Stimulated activated CD8-positive, alpha-beta memory T cell treated with anti-CD3 and anti-CD28 coated beads, Interleukin-7, amount 100 ng/mL, for 24 hours (primary cell): ENCODE data around the gene ZSWIM8.

ENCODE experiments used
- DNase-seq: peaks from one replicate; pipeline ENCODE4 v3.0.0-alpha.2; 2020; ENCODE audit warnings: low read depth

ZSWIM8 gene

GRCh38 chr10:73841061-73841421 is 55.6 kb downstream of the ZSWIM8 start:
- DNase-seq: no peak

GRCh38 chr10:73841526-73842285 is 56.3 kb downstream of the ZSWIM8 start:
- DNase-seq: no peak

DNA sequence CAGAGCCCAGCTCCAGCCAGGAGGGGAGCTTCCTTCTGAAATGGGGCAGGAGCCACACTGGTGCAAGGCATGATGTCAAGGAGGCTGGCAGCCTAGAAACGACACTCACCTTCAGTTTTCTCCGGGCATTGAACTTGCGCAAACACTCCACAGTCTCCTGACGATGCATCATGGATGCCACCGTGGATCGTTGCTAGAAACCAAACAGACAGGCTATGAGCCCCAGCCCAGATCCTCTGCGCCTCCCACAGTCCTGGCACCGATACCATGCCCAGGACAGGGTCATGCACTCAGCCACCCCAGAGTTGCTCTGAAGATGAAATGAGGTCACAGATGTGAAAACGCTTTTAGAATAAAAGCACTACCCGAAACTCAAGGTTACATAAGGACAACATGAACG is 56.9 kb downstream of the ZSWIM8 start:
- DNase-seq: no peak

DNA sequence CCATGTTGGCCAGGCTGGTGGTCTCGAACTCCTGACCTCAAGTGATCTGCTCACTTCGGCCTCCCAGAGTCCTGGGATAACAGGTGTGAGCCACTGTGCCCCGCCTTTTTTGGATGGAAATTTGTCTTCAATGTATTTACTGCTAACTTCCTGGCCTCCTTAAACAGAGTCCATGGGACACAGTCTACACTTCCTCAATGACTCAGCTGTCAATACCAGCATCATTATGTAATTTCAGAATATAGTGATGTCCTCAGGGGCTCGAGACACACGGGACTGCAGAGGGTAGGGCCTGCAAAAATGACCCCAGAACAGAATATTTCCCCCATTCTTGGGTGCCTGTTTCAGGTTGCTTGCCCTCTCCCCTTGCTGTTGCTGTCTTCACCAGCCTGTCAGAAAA is 57.9 kb downstream of the ZSWIM8 start:
- DNase-seq: no peak

DNA sequence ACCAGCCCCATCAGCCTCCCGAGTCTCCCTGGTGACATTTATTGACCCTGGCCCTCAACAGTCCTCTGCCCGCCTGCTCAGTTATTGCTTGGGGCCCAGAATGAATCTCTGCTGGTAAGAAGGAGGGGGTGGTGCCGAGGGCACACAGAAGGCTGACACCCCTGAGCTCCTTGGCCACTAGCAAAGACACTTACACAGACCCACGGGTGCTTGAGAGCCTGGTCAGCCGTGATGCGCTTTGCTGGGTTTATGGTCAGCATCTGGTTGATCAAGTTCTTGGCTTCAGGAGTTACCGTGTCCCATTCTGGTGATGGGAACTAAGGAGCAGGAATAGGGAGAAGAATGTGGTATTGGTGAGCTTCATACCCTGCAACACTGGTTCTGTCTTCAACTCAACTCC is 61.6 kb downstream of the ZSWIM8 start:
- DNase-seq: no peak

- DNase-seq: peak; percentile 91
Observed at GRCh38 chr10:73848821-73849489, 63.5 kb downstream of the ZSWIM8 start.

- no peak for DNase-seq
Observed at GRCh38 chr10:73850211-73850610, 64.8 kb downstream of the ZSWIM8 start.

DNA sequence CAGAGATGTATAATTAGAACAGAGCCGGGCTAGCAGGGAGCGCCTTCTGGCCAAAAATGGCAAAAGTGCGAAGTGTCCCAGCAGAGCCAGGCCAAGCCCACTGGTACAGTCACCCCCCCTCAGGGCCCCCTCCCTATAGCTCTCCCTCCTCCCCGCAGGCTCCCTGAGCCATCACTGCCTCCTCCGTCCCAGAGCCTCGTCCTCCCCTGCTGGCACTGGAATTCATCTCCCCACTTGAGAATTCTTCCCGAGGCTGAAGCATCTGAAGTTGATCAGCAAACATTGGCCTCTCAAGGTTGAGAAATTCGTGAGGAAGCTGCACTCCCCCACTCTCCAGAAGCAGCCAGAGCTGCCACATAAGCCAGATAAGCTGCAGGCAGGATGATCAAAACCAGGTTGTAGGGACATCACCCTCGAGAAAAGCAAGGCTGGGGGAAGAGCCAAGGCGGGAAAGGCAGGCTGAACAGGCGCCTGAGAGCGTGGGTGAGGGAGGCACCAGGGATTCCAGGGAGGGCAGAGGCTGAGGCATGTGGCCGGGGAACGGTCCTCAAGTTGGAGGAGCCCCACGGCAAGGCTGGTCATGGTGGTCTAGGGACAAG is 65.6 kb downstream of the ZSWIM8 start:
- no peak for DNase-seq
